Stimulated activated CD8-positive, alpha-beta memory T cell treated with anti-CD3 and anti-CD28 coated beads, Interleukin-15, amount 100 ng/mL, for 4 hours (primary cell): ENCODE results near the gene SYT7.

Experiments used
- DNase-seq, 2 donors: peaks; one replicate each; pipeline ENCODE4 v3.0.0-alpha.2; 2020; ENCODE audit warnings: low read depth in 2 of 2

SYT7 gene

GRCh38 chr11:61539006-61539405 lies 41.9 kb downstream of the SYT7 start:
- no peak for DNase-seq

- no peak for DNase-seq
Measured at GRCh38 chr11:61538636-61538961, 42.3 kb downstream of the SYT7 start.

GRCh38 chr11:61537326-61537725 lies 43.5 kb downstream of the SYT7 start:
- DNase-seq: no peak

GRCh38 chr11:61536676-61537270 lies 44.1 kb downstream of the SYT7 start:
- no peak for DNase-seq

GRCh38 chr11:61535998-61536675 lies 44.7 kb downstream of the SYT7 start:
- no peak for DNase-seq

GRCh38 chr11:61534933-61535839 lies 45.7 kb downstream of the SYT7 start:
- DNase-seq: no peak

- no peak for DNase-seq
Measured at GRCh38 chr11:61534025-61534932, 46.6 kb downstream of the SYT7 start.

GRCh38 chr11:61533401-61533800 lies 47.5 kb downstream of the SYT7 start:
- DNase-seq: no peak

- DNase-seq: no peak
Measured at GRCh38 chr11:61533039-61533375, 47.9 kb downstream of the SYT7 start.

GRCh38 chr11:61532134-61533038 lies 48.5 kb downstream of the SYT7 start:
- no peak for DNase-seq

GRCh38 chr11:61531044-61531443 lies 49.8 kb downstream of the SYT7 start:
- DNase-seq: no peak

- no peak for DNase-seq
Measured at GRCh38 chr11:61529537-61530225, 51.2 kb downstream of the SYT7 start.

- DNase-seq: no peak
Measured at GRCh38 chr11:61528114-61528513, 52.8 kb downstream of the SYT7 start.

GRCh38 chr11:61526956-61527731 lies 53.7 kb downstream of the SYT7 start:
- no peak for DNase-seq

GRCh38 chr11:61526229-61526628 lies 54.6 kb downstream of the SYT7 start:
- DNase-seq: no peak

- no peak for DNase-seq
Measured at GRCh38 chr11:61524963-61525587, 55.8 kb downstream of the SYT7 start.

- DNase-seq: no peak
Measured at GRCh38 chr11:61524446-61524845, 56.4 kb downstream of the SYT7 start.

- no peak for DNase-seq
Measured at GRCh38 chr11:61522881-61523280, 58.0 kb downstream of the SYT7 start.
